ENCODE results near the gene KATNAL1.

Gene KATNAL1

GRCh38 chr13:30307194-30307970 is at the start of gene KATNAL1:
Gene KATNAL1, minus strand, starts transcription at chr13:30307551. Its CDS starts 23,774 bp downstream, at chr13:30283777.
- Histone ChIP-seq H3K27me3 (replicated peaks; ENCODE audit: insufficient read depth, low read length) (no peaks in the 10 kb centered on the region), H4K20me1 (ENCODE audit: insufficient read depth, low read length) (no peaks in the 10 kb centered on the region), H3K4me3 (ENCODE audit: low read length) (peak within 1 kb of the TSS; percentile 79), H3K9me2 (replicated peaks; ENCODE audit: insufficient read depth, low read length) (no peaks in the 10 kb centered on the region), H3K4me1 (ENCODE audit: low read length) (0 out of 2 replicates have a peak, but pooled peaks cover 8% of the 10 kb centered on the region), H3K79me2 (ENCODE audit: low read length) (peaks cover 20% of the 10 kb centered on the region; the same call in 1 of the 2 replicates), H3K27ac (ENCODE audit: low read length) (peak within 1 kb of the TSS; percentile 6; the same call in 1 of the 2 replicates), H3K36me3 (replicated peaks; ENCODE audit: insufficient read depth, low read length) (no peaks in the 10 kb centered on the region), H3K4me2 (ENCODE audit: low read depth, low read length) (peak within 1 kb of the TSS; percentile 75), H3F3A (ENCODE audit: insufficient read depth, low read length) (no peaks in the 10 kb centered on the region), H3K9ac (ENCODE audit: low read length) (peak within 1 kb of the TSS; percentile 79), H2AFZ (ENCODE audit: low read length) (peak within 1 kb of the TSS; percentile 69), H3K9me3 (replicated peaks; ENCODE audit: insufficient read depth, low read length) (no peaks in the 10 kb centered on the region)
- no peak for TF ChIP-seq EZH2 (optimal IDR thresholded peaks at IDR 0.05; ENCODE audit: low read depth, low read length)
- DNase-seq = peak; percentile 50

- Histone ChIP-seq H3K9me2 (replicated peaks; ENCODE audit: insufficient read depth, low read length) (no peaks in the 10 kb centered on the region), H3K9me3 (replicated peaks; ENCODE audit: insufficient read depth, low read length) (no peaks in the 10 kb centered on the region), H4K20me1 (ENCODE audit: insufficient read depth, low read length) (no peaks in the 10 kb centered on the region), H2AFZ (ENCODE audit: low read length) (no peak overlapping the region), H3K36me3 (replicated peaks; ENCODE audit: insufficient read depth, low read length) (no peaks in the 10 kb centered on the region), H3F3A (ENCODE audit: insufficient read depth, low read length) (no peaks in the 10 kb centered on the region), H3K4me2 (ENCODE audit: low read depth, low read length) (no peak overlapping the region), H3K27me3 (replicated peaks; ENCODE audit: insufficient read depth, low read length) (no peaks in the 10 kb centered on the region), H3K4me3 (ENCODE audit: low read length) (no peak overlapping the region), H3K27ac (ENCODE audit: low read length) (no peak overlapping the region), H3K9ac (ENCODE audit: low read length) (no peak overlapping the region), H3K79me2 (ENCODE audit: low read length) (no peaks in the 10 kb centered on the region), H3K4me1 (ENCODE audit: low read length) (no peaks in the 10 kb centered on the region)
- no peak for DNase-seq
- TF ChIP-seq EZH2 (optimal IDR thresholded peaks at IDR 0.05; ENCODE audit: low read depth, low read length) (no peak), CTCF (IDR thresholded peaks at IDR 0.05; ENCODE audit: low read length) (no peak), EZH2phosphoT487 (IDR thresholded peaks at IDR 0.05; ENCODE audit: low read length) (no peak)
Measured at GRCh38 chr13:30355839-30356238, 48.5 kb upstream of the KATNAL1 start.

- Histone ChIP-seq H3K79me2 (ENCODE audit: low read length) (no peaks in the 10 kb centered on the region), H3K27me3 (replicated peaks; ENCODE audit: insufficient read depth, low read length) (no peaks in the 10 kb centered on the region), H3K4me1 (ENCODE audit: low read length) (no peaks in the 10 kb centered on the region), H3K36me3 (replicated peaks; ENCODE audit: insufficient read depth, low read length) (no peaks in the 10 kb centered on the region), H3K9me2 (replicated peaks; ENCODE audit: insufficient read depth, low read length) (no peaks in the 10 kb centered on the region), H3F3A (ENCODE audit: insufficient read depth, low read length) (no peaks in the 10 kb centered on the region), H3K4me2 (ENCODE audit: low read depth, low read length) (no peak overlapping the region), H3K9me3 (replicated peaks; ENCODE audit: insufficient read depth, low read length) (no peaks in the 10 kb centered on the region), H3K9ac (ENCODE audit: low read length) (no peak overlapping the region), H2AFZ (ENCODE audit: low read length) (no peak overlapping the region), H3K4me3 (ENCODE audit: low read length) (no peak overlapping the region), H3K27ac (ENCODE audit: low read length) (no peak overlapping the region), H4K20me1 (ENCODE audit: insufficient read depth, low read length) (no peaks in the 10 kb centered on the region)
- DNase-seq = no peak
- TF ChIP-seq EZH2phosphoT487 (IDR thresholded peaks at IDR 0.05; ENCODE audit: low read length) = no peak
- no peak for TF ChIP-seq EZH2 (optimal IDR thresholded peaks at IDR 0.05; ENCODE audit: low read depth, low read length)
- TF ChIP-seq CTCF (IDR thresholded peaks at IDR 0.05; ENCODE audit: low read length) = no peak
Measured at GRCh38 chr13:30355384-30355699, 48.0 kb upstream of the KATNAL1 start.
